Stromal cell of bone marrow (primary cell): Measurements from ENCODE around the gene WNT5B.
A peak's percentile ranks its signal among the peaks of the same experiment; 100 is the strongest.
"Not testable (repeated sequence)": the region's sequence is repeated elsewhere in the genome, so short reads cannot be mapped to it uniquely, and the experiment has no call there.

ENCODE experiments used
- DNase-seq: peaks from one replicate; pipeline ENCODE4 v3.0.0-alpha.2; 2012; ENCODE audit warnings: low read depth

Gene WNT5B

DNA sequence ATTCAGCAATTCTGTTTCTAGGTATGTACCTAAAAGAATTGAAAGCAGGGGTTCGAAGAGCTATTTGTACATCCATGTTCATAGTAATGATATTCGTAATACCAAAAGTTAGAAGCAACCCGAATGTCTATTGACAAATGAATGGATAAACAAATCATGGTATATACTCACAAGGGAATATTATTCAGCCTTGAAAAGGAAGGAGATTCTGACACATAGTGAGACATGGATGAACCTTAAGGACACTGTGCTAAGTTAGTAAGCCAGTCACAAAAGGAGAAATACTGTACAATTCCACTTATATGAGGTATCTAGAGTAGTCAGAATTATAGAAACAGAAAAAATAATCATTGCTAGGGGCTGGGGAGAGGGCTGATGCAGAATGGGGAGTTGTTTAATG, 30.3 kb upstream of the WNT5B start:
- DNase-seq, result no peak

DNA sequence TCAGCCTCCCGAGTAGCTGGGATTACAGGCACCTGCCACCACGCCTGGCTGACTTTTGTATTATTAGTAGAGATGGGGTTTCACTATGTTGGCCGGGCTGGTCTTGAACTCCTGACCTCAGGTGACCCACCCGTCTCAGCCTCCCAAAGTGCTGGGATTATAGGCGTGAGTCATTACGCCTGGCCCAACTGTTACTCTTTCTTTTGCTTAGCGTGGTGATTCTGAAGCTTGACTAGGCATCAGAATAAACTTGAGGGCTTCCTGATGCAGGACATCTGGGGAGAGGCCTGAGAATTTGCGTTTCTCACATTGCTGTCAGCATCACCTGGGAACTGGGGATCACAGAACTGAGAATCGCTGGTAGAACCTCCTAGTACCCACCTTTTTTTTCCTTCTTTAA, 26.3 kb upstream of the WNT5B start:
- DNase-seq, result not testable (repeated sequence)

DNA sequence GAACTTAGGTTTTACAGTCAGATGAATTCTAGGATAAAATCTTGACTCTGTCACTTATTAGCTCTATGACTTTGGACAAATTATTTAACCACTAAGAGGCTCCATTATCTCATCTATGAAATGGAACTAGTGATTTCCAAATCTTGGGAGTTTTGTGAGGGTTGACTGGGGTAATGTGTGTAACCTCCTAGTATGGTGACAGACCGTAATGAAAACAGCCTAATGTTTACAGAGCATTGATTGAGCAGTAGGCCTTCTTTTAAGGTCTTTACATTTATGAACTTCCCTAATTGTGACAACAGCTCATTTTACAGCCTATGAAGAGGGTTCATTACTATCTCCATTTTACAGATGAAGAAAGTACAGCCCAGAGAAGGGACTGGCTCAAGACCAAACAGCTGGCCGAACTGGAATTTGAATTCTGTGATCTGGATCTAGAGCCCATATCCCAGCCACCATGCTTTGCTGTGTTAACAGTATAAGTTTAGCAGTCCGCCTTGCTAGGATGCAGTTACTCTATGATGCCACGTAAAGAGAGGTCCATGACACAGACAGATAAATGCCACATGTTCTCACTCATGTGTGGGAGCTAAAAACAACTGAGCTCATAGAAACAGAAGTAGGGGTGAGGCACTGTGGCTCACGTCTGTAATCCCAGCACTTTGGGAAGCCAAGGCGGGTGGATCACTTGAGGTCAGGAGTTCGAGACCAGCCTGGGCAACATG, 25.6 kb upstream of the WNT5B start:
- no peak for DNase-seq

DNA sequence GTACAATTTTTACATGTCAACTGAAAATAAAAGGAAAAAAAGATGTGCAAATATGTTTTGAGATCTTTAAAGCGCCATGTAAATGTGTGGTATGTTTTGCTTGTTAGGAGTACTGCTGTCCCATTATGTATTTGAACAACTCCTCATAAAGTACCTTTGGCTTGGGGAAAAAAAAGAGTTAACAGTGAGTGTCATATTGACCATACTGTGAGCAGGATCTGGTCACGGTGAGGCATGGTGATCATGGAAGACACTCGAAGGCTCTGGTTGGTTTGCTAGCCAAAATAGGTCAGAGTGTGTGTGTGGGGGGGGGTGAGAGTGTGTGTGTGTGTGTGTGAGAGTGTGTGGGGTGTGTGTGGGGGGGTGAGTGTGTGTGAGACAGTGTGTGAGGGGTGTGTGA, 24.6 kb upstream of the WNT5B start:
- no peak for DNase-seq

DNA sequence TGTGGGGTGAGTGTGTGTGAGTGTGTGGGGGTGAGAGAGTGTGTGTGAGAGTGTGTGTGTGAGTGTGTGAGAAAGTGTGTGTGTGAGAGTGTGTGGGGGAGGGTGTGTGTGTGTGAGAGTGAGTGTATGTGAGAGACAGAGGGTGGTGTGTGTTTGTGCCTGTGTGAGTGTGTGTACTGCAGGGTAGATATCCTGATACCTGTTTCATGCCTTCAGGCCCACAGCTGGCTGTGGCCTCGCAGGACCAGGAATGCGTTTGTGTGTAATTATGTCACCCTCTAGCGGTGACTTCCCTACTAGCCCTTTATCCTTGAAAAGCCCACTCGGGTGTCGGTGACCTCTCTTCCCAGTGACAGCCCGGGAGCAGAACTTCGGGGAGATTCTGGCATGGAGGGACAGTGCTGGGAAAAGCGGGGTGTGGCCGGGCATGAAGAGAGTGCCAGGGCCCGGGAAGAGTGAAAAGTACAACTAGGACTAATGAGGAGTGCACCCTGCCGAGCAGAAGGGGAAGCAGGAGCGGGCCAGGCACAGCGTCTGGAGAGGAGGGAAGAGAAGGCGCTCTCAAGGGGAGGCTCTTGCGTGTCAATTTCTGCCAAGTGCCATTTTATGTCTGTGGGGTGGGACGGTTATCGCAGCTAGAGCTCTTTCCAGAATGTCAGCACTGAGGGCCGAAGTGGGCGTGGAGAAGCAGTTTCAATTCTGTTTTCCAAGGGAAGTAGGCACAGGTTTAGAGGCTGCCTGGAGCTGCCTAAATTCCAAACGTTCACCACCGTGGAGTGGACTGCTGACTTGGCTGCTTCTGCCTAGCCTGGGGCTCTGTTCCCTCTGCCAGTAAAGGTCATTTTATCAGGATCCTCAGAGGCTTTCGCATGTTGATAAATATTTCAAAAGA, 23.7 kb upstream of the WNT5B start:
- no peak for DNase-seq

DNA sequence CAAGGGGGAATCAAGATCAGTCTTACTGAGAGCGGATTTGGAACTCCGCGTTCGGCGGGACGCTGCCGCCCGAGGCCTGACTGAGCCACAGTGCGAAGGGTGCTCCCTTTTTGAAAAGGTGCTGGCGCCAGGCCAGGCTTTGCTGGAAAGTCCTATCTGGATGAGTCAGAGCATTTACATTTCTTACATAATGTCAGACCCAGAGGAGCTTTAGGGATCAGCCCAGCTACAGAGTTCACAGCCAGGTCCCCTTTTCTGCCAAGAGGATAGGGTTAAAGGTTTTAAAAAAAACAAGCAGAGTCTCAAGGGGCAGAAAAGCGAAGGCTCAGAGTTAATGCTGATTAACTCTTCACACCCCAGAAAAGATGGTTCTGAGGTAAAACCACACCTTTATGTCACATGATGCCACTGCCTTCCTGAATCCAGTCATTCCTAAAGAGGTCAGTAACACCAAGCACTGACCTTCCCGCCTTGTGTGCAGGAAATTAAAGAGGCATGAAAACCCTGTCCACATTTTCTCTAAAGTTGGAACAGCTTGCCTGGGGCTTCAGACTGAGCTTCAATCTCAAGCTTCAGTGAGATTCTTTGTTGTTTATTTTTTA, 22.9 kb upstream of the WNT5B start:
- DNase-seq, result peak; percentile 81

DNA sequence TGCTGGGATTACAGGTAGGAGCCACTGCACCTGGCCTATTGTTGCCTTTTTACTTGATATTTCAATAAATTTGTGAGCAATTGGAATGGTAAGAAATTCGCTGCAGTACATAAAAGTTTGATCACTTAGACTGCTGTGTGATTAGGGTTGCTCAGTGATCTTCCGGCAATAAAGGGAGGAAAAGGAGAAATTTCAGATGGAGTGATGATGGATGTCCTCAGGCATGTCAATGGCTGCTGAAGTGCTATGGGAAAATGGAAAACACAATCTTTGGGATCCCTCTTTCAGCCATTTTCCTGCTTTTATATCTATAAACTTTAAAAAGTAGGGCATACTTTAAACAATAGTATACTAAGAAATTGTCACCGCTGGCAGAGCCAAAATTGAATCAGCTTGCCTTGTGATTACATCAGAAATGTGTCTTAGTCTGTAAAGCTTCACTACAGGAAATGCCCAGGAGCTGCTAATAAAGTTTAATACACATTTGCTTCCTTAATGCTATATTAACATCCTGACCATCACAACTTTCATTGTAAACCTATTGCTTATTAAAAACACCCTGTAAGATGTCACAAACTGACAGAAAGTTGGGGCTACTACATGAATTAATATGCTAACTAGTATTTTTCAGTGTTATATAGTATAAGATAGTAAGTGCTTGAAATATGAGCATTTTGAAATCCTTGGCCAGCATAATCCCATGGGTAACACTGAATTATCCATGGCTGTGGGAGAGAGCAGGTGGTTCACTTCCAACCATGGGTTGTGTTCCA, 20.9 kb upstream of the WNT5B start:
- no peak for DNase-seq

DNA sequence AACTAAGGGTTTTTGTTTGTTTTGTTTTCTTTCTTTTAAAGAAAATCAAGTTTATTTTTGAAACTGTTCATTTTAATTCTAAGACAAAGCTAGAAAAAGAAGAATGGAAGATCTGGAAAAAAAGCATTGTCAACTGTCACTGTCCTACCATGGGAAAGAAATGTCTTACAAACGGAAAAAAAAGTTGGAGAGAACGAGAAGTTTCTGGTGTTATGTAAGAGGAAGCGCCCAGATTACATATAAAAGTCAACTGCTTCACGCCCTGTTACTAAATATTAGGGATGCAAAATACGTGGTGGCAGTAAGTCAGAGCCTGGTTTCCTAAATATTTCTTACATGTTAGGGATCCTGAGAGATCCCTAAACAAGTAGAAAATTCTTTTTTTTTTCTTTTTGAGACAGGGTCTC, 20.3 kb upstream of the WNT5B start:
- no peak for DNase-seq

DNA sequence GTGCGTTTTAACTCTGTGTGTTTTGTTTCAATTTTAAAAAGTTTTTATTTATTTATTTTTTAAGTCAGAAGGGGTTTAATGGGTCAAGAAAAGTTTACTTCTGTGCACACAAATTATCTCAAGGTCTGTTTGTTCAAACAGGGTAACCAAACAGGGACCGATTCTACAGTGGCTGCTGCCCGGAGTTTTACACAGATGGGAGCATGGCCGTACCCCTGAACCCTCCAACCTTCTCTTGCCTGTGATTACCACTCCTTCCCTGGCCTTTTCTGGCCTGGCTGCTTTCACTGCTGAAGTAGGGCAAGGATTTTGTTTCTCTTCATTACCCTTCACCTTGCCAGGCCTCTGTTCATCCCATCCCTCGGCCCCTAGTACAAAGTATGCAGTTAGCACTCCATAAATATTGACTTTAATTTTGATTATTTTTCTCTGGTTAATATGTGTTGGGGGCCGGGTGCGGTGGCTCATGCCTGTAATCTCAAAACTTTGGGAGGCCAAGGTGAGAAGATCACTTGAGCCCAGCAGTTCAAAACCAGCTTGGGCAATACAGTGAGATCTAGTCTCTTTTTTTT, 18.9 kb upstream of the WNT5B start:
- no peak for DNase-seq

DNA sequence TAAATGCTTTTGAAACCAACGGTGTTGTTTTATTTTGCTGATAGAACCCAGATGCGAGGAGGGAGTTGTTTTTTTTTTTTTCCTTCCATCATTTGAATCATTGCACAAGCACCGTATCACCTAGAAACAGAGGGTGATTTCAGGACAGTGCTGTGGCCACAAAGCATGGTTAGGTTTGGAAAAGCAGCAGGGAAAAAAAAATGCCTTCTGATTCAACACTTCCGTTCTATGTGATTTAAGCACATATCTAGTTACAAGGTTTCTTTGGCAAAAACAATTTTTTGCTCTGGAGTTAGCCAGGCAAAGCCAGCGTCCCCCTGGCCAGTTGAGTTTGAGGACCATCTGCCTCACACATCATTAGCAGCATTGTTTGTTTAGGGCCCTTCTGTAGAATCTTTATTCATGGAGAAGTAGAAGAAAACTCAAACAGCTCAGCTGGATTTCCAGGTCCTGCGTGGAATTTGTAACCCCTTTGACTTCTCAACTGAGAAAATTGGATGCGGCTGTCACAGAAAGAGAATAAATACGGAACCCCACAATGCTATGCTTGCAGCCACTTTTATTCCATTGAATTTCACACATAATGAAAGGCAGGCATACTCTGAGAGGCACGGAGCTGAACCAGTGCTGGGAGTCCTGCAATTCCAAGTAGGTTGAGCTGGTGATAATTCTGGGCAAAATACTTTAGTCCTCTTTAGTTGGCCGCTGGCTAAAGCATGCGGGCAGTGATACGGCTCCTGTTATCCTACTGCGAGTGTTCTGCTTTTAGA, 17.0 kb upstream of the WNT5B start:
- peak; percentile 87 for DNase-seq

DNA sequence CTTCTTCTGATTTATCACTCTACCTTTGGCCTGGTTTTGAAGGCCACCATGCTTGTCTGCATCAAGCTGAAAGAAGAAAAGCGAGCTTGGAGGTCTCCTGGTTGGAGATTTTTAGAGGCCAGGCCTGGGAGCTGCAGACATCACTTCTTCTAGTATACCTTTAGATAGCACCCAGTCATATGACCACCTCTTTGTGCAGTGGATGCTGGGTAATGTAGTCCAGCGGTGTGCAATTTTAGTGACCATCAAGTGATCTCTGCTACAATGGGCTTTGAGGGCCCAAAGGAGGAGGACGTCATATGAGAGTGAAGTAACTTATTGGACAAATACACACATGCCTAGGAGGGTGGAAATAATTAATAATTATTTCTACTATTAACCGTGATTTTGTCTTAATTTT, 15.2 kb upstream of the WNT5B start:
- no peak for DNase-seq

DNA sequence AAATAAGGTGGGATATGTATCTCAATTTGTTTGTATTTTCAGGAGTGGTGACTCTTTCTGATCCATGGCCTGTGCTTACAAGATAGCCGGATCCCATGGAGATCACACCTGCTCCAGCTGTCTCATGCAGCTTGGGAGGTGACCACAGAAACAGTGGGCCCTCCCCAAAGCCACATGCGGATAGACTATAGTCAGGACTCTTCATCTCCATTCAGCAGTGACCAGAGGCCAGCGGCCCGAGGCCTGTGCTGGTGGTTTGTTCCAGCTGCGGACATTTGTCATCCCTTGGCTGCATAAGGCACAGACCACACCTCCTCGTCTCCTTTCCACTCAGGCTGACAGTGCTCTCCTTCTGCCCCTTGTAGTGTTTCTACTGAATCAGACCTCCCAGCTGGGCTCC, 14.7 kb upstream of the WNT5B start:
- no peak for DNase-seq

DNA sequence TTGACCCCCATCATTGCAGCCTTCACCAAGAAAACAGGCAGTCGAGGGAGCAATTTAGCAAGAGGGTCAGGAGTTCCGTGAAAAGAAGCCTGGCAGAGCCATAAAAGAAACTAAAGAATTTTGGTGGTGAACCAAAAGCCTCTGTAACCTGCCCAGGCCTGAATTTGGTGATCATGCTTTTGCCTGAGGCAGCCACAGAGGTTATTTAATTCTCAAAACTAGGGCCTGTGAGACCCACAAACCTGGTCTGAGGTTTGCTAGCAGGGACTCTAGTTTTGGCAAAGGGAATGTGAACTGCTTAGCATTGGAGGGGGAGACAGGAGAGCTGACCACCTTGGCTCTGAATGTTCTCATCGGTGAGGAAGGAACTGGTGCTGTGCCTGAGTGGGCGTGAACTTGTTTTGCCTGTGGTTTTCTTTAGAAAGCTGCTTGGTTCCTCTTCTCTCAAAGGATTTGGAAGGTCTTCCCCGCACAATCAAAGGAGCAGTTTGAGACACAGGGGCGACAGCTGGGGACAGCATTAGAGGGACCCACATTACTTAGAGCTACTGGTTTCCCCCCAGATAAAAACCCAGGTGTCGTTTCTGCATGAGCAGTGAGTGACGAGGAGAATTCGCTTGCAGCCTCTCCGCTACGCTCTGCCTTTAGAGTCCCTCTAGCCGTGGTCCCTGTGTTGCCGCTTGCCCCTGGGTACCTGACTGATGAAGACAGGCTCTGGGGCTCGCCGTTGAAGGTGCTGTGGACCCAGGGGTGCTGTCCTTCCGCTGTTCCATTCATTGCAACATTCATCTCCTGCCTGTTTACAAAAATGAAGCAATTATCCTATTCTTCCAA, 12.6 kb upstream of the WNT5B start:
- no peak for DNase-seq

DNA sequence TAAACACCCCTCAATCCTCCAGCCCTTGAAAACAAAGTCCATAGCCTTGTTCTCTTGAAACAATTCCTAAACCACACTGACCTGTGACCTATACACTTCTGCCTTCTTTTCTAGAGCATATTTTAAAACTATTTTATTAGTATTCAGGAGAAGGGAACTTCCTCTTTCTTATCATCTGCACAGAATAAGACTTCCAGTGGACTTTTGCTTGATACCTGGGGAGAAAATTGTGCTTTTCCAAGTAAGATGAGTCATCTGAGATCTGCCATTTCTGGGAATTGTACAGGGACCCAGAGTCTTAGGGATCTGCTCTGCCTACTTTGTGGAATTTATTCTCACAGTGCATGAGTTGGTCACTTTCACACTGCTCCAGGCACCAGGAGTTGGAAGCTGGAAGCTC, 10.5 kb upstream of the WNT5B start:
- DNase-seq, result no peak

DNA sequence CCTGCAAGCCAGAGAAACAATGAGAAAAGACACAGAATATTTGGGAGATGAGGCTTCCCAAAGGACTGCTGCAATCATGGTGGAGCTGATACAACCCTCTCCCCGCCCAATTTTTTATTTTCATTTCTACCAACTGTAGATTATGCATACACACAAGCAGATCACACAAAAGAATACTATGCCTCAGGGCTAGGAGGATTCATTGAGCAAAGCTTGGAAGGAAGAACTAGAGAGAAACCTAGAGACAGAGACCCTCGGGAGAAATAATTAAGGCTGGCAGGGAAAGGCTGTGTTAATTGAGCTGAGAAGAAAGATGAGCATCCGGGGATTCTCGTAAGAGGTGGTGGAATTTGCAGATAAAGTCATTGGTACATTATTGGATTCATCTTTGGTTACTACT, 9.9 kb upstream of the WNT5B start:
- no peak for DNase-seq

DNA sequence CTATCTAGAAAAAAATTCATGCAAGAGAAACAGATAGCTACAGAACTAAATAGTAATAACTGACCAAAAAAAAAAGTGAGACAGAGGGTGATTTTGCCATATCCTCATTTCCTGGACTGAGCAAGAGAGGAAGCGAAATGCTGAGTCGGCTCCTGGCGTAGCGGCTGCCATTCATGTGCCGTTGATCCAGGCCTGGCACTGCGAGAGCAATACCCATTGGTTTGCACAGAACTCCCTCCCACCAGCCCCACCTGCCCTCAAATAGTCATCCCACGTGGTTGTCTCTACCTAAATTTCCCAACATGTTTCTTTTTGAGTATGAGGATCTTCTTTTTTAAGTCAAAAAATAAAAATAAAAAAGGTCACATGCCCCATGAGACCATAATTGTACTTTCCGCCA, 9.4 kb upstream of the WNT5B start:
- no peak for DNase-seq

DNA sequence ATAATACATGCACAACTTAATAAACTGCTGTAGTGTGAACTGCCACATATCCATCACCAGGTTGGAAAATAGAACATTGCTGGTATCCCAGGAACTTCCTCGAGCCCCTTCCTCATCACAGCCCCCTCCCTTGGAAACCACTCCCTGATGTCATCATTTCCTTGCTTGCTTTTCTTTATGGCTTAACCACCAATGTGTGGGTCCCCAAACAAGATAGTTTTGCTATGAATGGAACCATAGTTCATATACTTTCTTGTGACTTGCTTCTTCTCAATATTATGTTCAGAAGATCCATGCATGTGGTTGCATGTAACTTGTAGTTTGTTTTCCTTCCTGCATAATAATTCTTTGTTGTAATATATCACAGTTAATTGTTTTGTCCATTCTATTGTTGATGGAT, 8.9 kb upstream of the WNT5B start:
- no peak for DNase-seq

DNA sequence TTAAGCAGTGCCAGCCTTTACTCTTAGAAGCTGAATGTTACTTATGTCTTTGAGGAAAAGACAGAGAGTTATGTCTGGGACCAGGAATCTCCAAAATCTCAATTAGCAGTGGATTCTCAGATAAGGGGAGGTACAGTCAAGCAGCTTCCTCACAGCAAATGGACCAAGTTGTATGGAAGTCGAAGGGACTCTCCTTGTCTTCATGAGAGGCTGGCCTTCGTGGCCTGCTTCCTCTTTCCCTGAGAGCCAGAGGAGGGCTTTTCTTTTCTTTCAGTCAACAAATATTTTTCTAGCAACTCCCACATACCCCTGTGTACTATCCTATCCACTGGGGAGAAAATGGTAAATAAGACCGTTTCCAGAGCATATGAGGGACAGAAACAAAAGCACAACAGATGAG, 6.6 kb upstream of the WNT5B start:
- DNase-seq, result no peak

DNA sequence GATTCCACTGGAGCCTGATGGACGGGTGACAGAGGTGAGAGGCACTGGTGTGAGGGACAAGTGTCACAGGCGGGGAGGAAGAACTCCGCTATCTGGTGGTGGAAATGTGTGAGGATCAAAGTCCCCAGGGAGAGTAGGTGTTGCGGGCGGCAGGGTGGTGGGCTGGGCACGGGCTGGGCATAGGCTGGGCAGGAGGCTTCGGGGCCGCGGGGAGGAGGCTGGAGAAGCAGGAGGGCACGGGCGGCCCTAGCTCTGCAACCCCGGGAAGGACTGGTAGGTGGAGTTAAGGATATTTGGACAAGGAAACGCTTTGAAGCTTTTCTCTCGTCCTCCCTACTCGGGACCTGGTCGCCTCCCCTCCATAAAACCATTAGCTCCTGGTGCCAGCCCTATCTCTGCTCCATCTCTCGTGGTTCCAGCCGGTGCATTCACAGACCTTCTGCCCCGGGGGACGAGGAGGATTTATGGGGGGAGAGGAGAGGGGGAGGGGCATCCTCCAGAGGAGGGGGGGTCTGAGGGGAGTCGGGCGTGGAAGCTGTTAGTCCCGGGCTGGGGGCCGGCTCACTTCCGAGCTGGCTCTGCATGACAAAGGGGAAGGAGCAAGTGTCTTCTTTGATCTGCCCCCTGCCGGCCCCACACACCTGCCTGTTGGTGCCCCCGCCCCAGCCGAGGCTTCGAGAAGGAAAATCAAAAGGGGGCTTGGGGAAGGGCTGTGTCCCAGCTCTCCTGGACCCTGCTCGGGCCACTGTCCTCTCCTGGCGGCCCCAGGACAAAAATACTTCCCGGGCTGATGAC, 504 bp downstream of the WNT5B start:
- no peak for DNase-seq
